LHCN-M2 (cell line): ENCODE measurements around the gene UTRN. TPM values are rescaled to one million over a fixed set of nuclear protein-coding genes. Genes with fewer than 3 reads are reported as not detected.

Experiments used
- DNase-seq: peaks from one replicate; pipeline ENCODE4 v3.0.0-alpha.2; 2012; ENCODE audit warnings: low read depth
- total RNA-seq: library from RNA; depleted of rRNA; stranded (reverse); fragments of >200 nt; gene quantifications from 2 replicates; pipeline ENCODE4 v1.2.3, GENCODE V29; 2014

Gene UTRN
- total RNA-seq, 1 experiment from 2014 or later: 92.4 TPM

DNA sequence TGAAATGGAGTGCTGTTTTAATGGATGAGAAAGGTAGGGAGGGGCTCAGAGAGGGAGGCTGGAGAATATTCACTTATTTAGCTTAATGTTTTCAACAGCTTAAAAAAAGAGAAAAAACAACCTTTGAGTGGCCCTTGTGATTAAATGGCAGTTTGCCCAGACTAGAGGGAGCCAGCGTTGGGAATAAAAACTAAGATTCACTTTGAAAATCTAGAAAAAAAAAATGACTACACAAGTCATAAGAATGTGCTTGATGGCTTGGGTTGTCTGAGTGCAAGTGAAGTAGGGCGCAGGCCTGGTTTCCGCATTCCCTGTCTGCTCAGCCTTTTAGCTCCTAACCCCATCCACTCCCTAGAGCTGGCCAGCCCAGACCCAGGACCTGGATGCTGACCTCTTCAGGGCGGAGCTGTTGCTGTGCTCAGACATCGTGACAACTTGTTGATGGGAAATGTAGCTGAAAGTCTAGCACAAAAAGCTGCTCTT, 28.9 kb downstream of the UTRN start:
- no peak for DNase-seq

DNA sequence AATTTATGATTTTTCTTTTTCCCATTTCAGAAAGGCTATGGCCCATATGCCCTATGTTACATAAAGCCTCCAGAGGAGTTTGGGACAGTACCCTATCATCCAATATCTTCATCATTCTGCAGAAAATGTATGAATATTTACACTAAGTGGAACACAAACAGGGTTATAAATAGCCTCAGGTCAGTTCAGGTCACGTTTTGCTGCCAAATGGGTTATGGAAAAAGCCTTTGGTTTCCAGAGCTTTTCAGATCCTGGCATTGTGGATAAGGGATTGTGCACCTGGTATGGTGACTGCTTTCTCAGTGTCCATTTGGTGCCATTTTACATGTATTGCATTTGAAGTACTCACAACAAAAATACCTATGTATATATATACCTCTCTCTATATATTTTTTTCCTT, 29.4 kb downstream of the UTRN start:
- no peak for DNase-seq

DNA sequence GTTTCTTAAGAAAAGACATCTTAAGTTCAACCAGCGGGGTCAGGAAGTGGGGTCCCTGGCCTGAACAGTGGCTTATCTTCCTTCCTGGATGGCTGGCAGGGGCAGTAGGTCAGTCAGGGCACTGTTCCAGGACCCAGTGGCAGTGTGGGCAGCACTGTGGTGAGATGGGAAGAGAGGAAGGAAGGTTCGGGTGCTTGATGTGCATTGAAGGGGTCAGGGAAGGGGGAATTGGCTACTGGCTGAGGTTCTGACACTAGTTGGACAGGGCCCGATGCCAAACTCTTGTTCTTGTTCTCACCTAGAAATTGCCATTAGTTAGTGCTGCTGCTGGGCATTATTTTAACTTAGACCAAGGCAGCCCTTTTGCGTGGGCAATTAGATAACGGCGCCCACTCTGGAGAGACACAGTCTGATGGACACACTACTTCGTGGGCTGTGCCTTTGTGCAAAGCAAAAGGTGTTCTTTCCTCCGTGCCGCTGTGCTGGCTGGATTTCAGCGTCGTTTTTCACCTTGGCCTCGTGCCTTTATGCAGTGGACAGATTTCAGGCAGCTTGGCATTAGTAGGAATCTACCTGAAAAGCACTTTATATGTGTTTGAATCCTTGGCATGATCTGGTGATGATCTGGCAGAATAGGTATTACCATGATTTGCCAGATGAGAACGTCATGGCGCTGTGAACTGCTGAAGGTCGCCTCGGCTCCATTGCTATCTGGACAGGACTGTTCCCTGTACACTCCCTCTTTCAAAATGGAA, 30.3 kb downstream of the UTRN start:
- DNase-seq: no peak

DNA sequence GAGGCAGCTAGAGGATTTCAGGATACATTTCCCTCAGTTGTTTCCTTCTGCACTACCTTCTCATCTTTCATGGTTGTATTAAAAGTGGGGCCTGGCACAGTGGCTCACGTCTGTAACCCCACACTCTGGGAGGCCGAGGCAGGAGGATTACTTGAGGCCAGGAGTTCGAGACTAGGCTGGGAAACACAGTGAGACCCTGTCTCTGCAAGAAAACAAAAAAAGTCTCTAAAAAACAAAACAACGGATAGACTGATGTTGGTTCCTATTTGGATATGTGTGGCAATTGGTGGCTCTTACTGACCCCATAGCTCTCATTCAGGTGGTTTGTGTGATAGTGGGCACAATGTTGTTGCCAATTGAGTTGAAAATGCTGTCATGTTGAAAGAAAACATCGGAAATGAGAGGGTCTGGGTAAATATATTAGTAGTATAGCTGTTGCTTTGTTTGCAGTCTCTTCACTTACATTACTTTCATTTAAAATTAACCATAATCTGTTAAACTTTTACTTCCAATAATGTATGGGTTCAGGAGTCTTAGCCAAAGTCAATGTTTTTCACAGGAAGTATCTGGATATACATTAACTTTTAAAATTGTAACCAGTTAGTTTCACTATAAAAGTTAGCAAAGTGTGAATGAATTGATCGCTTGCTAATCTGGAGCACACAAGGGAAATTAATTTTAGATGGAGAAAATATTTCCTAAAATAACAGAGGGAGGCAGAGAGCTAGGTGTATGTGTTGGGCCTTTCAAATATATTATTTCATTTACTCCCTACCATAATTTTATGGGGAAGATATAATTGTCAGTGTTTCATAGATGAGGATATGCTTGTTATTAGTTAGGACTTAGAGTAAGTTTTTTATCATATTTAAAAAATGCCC, 31.1 kb downstream of the UTRN start:
- DNase-seq: no peak

DNA sequence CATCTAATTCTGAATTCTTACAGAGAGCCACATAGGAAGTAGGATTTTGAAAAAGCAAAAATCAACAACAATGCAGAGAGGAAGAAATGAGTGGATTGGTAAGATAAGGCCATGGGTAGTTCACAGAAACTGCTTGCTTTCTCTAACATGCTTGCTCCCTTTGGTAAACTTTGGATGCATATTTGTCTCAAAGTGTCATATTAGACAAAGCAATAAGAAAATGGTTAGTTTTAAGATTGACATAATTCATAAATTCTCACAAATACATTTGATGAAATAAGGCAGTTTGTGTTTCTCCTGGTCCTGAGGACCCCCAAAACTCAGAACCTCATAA, 31.7 kb downstream of the UTRN start:
- DNase-seq: no peak

DNA sequence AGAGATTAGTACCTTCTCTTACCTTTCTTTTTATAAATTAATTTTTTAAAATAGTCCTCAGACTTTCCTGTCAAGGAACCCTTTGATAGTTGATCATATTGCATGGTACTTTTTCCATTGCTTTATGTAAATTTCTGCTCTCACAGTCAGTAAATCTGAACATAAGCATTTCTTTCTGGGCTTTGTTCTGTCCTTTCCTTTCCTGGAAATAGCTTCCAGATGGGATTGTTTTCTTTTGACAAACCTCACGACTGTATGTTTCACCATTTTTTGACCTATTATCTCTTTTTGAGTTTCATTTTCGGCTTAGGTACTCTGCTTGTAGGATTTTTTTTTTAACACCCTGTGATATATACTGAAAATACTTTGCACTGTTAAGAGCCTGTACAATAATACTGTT, 32.6 kb downstream of the UTRN start:
- DNase-seq: no peak

DNA sequence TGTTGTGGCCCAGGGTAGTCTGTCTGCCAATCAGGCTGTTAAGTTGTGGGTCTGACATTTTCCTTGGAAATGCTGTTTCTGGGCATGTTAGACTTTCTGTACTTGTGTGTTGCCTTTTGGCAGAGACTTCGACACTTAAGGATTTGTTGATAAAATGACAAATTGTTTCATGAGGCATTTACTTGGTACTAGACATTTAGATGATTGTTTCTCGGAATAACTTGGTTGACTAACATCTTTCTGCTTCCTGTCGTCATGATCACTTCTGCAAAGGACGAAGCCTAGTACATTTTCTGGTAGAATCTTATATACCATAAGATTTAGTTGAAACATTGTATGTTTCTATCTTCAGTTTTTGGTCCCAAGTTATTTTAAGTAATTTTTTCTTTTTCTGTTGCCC, 34.1 kb downstream of the UTRN start:
- no peak for DNase-seq

DNA sequence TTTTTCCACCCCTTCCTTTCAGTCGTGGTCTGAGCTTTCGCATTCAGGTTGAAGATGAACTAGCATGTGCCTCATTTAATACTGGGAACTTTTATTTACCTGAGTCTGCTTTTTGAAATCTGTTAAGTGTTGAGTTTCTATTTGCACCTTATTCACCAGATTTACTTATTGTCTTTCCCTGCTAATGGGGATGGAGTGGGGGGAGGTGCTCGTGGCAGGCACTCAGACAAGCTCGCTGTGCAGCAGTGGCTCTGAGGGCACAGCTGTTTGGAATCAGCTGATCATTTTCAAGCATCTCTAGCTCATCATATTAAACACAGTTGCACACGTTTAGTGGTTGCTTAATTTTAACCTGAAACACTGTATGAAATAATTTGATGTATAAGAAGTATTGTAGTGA, 35.6 kb downstream of the UTRN start:
- DNase-seq: peak; percentile 21

DNA sequence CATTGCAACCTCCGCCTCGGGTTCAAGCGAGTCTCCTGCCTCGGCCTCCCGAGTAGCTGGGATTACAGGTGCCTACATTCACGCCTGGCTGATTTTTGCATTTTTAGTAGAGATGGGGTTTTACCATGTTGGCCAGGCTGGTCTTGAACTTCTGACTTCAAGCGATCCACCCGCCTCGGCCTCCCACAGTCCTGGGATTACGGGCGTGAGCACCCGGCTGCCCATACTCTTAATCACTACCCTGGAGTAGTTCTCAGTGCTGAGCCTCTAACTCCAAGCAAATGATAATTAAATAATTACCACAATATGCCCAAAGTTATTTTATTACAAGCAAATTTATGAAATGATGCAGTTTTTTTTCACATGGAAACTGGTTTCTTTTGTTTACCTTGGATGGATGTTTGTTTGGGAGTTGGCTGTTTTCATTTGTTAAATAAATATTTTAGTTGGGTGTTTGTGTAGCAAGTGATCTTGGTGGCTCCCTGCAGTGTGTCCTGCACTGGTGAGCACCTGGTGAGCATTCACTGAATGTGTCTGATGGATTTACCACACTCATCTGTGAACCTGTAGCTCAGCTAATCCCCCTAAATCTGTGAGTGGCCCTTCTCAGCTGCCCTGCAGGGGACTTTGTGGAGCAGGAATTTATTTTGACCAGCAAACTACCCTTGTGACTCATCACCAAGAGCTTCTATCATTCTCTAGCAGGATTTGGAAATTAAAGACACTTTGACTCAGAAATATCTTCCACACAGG, 36.9 kb downstream of the UTRN start:
- peak; percentile 77 for DNase-seq

DNA sequence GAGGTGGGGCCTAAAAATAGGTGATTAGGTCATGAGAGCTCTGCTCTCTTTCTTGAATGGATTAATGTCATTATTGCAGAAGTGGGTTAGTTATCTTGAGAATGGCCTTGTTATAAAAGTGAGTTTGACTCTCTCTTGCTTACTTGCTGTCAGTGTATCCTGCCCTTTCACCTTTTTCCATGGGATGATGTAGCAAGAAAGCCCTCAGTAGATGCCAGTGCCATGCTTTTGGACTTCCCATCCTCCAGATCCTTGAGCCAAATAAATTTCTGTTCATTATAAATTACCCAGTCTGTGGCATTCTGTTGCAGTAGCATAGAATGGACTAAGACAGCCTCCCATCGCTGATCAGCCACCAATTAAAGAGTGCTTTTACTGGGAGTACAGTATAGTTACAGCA, 40.1 kb downstream of the UTRN start:
- DNase-seq: no peak

DNA sequence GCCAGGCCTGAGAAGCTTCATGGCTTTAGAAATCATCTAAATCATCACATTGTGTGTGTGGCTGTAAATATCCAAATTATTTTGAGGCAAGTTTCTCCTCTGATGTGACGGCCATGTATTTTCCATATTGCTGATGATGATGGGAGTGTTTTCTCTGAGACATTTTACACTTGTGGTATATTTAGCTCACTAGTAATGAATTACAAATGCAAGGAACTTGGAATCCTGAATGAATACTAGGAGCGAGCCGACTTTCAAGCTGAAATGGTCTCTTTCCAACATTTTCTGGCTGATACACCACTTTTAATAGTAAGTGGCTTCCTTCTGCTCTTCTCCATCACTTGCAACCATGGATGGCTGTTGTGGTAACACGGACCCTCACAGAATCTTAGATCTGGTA, 41.3 kb downstream of the UTRN start:
- no peak for DNase-seq

DNA sequence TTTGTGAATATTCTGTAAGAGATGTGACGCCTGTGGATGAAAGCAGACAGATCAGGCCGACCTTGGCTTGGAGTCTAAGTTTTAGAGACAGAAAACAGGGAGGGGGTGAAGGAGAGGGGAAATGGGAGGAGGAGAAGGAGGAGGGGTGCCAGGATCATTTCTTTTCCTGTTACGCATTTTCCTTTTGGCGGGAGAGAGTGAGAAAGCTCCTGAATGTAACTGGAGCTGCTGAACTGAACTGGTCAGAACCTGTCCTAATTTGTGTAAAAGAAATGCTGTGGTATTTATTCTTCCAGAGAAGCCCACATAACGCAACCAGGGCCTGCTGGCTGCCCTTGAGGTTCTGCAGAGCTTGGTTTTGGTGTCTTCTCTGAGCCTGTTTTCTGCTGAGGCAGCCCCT, 41.9 kb downstream of the UTRN start:
- no peak for DNase-seq

DNA sequence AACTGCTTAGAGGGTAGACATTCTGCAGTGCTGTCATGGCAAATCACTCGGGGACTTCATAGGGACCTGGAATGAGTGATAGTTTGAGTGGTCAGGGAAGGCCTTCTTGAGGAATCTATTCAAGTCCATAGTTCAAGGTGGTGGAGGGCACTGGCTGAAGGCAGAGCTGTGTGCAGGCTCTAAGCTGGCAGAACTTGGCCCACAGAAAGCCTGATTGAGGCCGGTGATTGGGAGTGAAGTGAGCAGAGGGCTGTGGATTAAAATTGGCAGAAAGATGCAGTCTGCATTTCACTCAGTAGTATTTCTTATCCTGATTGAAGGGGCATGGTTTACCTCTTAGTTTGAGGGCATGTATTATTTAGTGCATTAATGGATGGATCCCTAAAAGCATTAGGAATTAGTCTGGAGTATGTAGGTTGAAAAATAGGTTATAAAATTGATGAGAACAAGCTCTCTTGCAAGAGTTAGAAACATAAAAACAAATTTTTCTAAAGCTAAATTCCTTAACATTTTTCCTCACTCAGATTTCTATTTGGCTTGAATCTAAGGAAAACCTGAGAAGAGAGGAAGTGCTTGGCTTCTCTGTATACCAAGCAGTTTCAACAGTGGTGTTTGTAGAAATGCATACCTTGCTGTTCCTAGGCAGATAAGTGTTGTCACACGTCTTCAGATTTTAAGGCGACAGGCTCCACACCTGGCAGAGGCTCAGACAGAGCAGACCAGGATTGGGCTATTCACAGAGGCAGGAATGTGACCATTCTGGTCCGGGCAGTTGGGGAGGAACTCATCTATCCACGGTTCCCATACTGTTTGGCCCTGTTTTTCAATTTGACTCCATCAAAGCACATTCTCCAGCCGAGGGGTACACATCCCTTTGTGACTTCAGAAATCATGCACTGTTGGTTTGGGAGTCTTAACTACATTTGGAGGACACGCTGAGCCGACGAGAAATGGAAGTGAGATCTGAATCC, 45.2 kb downstream of the UTRN start:
- DNase-seq: no peak

DNA sequence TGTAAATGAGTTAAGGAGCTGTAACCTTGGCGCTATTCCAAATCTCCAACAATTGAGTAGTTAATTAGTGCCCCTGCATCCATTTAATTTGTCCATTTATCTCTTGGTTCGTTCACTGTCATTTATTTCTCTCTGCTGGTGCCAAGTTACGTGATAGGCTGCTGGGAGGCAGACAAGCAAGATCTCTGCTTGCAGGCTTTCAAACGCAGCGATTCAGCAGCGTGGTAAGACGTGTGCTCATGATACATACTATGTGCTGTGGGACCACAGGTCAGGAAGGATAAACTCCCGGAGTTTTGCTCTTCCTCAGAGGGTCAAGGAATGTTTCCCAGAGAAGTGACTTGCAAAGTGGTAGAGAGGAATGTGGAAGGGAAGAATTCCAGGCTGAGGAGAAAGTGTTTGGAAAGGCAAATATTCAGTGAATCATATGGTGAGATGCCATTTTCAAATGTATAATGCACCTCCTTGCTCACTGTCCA, 46.4 kb downstream of the UTRN start:
- DNase-seq: peak; percentile 37

DNA sequence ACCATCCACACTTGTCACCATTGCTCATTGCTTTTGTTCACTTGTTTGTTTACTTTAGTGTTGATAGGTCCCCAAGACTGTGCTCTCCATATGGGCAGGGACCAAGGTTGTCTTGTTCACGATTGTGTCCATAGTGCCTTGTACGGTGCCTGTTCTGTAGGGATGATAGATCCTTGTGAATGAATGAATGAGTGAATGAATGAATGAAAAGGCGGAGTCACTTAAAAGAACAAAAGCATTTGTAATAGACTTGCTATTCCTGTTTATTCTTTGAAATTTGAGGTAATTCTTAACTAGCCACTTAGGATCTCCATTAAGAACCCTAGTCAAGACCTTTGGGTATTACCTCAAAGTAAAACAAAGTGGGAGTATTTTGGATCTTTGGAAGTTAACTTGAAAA, 47.0 kb downstream of the UTRN start:
- no peak for DNase-seq

DNA sequence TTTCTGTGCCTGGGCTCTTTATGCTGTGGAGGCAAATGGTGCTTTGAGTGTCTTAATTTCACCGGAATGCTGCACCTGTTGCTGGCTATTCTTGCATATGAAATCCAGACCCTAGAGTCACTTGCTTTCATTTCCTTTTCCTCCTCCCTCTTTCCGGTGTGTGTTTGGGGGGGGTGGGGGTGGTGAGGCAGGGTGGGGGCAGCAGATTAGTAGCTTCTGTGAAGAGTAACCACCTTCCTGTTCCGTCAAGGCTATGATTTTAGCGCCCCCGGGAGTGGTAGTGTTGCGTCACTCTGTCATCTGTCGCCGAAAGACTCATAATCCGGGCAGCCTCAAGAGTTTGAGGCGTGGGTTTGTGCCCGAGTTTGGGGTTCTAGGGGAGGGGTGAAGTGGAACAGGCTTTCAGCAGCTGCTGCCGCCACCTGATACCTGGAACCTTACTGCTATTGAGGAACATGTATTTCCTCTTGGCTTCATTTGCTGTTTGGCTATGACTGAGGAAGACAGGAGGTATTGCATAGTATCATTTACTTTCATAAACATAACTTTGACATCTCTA, 49.1 kb downstream of the UTRN start:
- DNase-seq: peak; percentile 78
